Trophoblast cell (in vitro differentiated cells and primary cell): ENCODE results near the gene TMEM30A.
A peak's percentile ranks its signal among the peaks of the same experiment; 100 is the strongest.

Source experiments
- DNase-seq, 2 donors: peaks; one replicate each; pipeline ENCODE4 v3.0.0-alpha.2; 2016
- H2AFZ ChIP-seq: 2 replicates; pipeline ENCODE4 v1.6.1; 2013; ENCODE audit warnings: low read length, moderate library complexity, mild to moderate bottlenecking; ENCODE audit not compliant: insufficient read depth, poor library complexity
- H2AK5ac ChIP-seq: 2 replicates; pipeline ENCODE4 v1.6.1; 2013; ENCODE audit warnings: mild to moderate bottlenecking, low read length
- H2BK120ac ChIP-seq: 2 replicates; pipeline ENCODE4 v1.6.1; 2013; ENCODE audit warnings: low read length, mild to moderate bottlenecking, moderate library complexity; ENCODE audit not compliant: insufficient read depth, poor library complexity
- H2BK12ac ChIP-seq: 2 replicates; pipeline ENCODE4 v1.6.1; 2013; ENCODE audit warnings: mild to moderate bottlenecking, low read length, moderate library complexity
- H2BK5ac ChIP-seq: 2 replicates; pipeline ENCODE4 v1.6.1; 2013; ENCODE audit warnings: low read length, low read depth, moderate library complexity, mild to moderate bottlenecking; ENCODE audit not compliant: poor library complexity
- H3K14ac ChIP-seq: 2 replicates; pipeline ENCODE4 v1.6.1; 2013; ENCODE audit warnings: mild to moderate bottlenecking, low read length
- H3K18ac ChIP-seq: 2 replicates; pipeline ENCODE4 v1.6.1; 2013; ENCODE audit warnings: mild to moderate bottlenecking, low read length
- H3K23ac ChIP-seq: 2 replicates; pipeline ENCODE4 v1.6.1; 2013; ENCODE audit warnings: low read length
- H3K27ac ChIP-seq: 2 replicates; pipeline ENCODE4 v1.5.1; 2013; ENCODE audit warnings: low read depth, mild to moderate bottlenecking, inconsistent platforms, low read length, moderate library complexity
- H3K27me3 ChIP-seq: 2 replicates; pipeline ENCODE4 v1.6.1; 2013; ENCODE audit warnings: inconsistent platforms, mild to moderate bottlenecking, low read length, moderate library complexity; ENCODE audit not compliant: insufficient read depth
- H3K36me3 ChIP-seq, 2 experiments: 1 replicate in 1 of 2; 2 replicates in 1 of 2; pipeline ENCODE4 v1.6.1; 2013; ENCODE audit warnings: low read length in 2 of 2, mild to moderate bottlenecking in 2 of 2, moderate library complexity in 1 of 2; ENCODE audit not compliant: insufficient read depth in 2 of 2, control insufficient read depth in 1 of 2
- H3K4ac ChIP-seq: 2 replicates; pipeline ENCODE4 v1.6.1; 2013; ENCODE audit warnings: low read depth, mild to moderate bottlenecking, low read length, moderate library complexity
- H3K4me1 ChIP-seq, 2 experiments: 1 replicate in 1 of 2; 2 replicates in 1 of 2; pipeline ENCODE4 v1.6.1; 2013; ENCODE audit warnings: low read length in 2 of 2, mild to moderate bottlenecking in 2 of 2, moderate library complexity in 1 of 2; ENCODE audit not compliant: insufficient read depth in 2 of 2, control insufficient read depth in 1 of 2
- H3K4me2 ChIP-seq: 2 replicates; pipeline ENCODE4 v1.6.1; 2013; ENCODE audit warnings: inconsistent platforms, mild to moderate bottlenecking, low read length, moderate library complexity
- H3K4me3 ChIP-seq: 2 replicates; pipeline ENCODE4 v1.5.1; 2013; ENCODE audit warnings: mild to moderate bottlenecking, low read depth, low read length, inconsistent platforms
- H3K79me1 ChIP-seq: one replicate; pipeline ENCODE4 v1.6.1; 2013; ENCODE audit warnings: low read length
- H3K79me2 ChIP-seq: 2 replicates; pipeline ENCODE4 v1.6.1; 2013; ENCODE audit warnings: low read length, mild to moderate bottlenecking; ENCODE audit not compliant: control insufficient read depth, insufficient read depth, poor library complexity
- H3K9ac ChIP-seq: 2 replicates; pipeline ENCODE4 v1.6.1; 2013; ENCODE audit warnings: mild to moderate bottlenecking, low read length
- H3K9me3 ChIP-seq: 2 replicates; pipeline ENCODE4 v1.6.1; 2013; ENCODE audit warnings: low read depth, mild to moderate bottlenecking, control low read depth, inconsistent platforms, low read length; ENCODE audit not compliant: insufficient read depth
- H4K12ac ChIP-seq: 2 replicates; pipeline ENCODE4 v1.6.1; 2013; ENCODE audit warnings: low read depth, mild to moderate bottlenecking, low read length, moderate library complexity
- H4K8ac ChIP-seq: 2 replicates; pipeline ENCODE4 v1.6.1; 2013; ENCODE audit warnings: low read depth, mild to moderate bottlenecking, low read length, moderate library complexity
- H4K91ac ChIP-seq: one replicate; pipeline ENCODE4 v1.6.1; 2013; ENCODE audit warnings: low read depth, mild to moderate bottlenecking, low read length, moderate library complexity
- WGBS: extraction: QIAGEN DNeasy Blood & Tissue Kit; methylation state at CpG from one replicate; pipeline ENCODE4 v1.1.7; 2013; ENCODE audit warnings: missing lambda C conversion rate; ENCODE audit not compliant: insufficient read length, insufficient coverage; ENCODE audit errors: extremely low coverage; 5-methylcytosine and 5-hydroxymethylcytosine counted together

The TMEM30A gene

GRCh38 chr6:75327807-75328206 is 43.2 kb upstream of the TMEM30A start:
- no peak overlapping the region for H2AK5ac ChIP-seq

GRCh38 chr6:75326557-75327258 is 42.1 kb upstream of the TMEM30A start:
- no peak overlapping the region for H4K91ac ChIP-seq
- no peaks in the 10 kb centered on the region for H3K27me3 ChIP-seq
- H2AFZ ChIP-seq, result no peak overlapping the region
- H2BK12ac ChIP-seq, result no peak overlapping the region
- H2BK5ac ChIP-seq, result no peak overlapping the region
- no peak overlapping the region for H3K18ac ChIP-seq
- H3K9me3 ChIP-seq, result no peaks in the 10 kb centered on the region
- no peaks in the 10 kb centered on the region for H3K4me1 ChIP-seq
- no CpG with 5 or more reads among the region's 2 CpGs for WGBS
- no peak overlapping the region for H4K12ac ChIP-seq
- no peak overlapping the region for H2BK120ac ChIP-seq
- no peak overlapping the region for H3K4me3 ChIP-seq
- H3K79me2 ChIP-seq, result no peaks in the 10 kb centered on the region
- no peak overlapping the region for H3K9ac ChIP-seq
- H3K14ac ChIP-seq, result no peak overlapping the region
- no peak overlapping the region for H3K4me2 ChIP-seq
- H3K4ac ChIP-seq, result no peak overlapping the region
- H2AK5ac ChIP-seq, result no peak overlapping the region
- H4K8ac ChIP-seq, result no peak overlapping the region
- H3K79me1 ChIP-seq, result no peaks in the 10 kb centered on the region
- H3K27ac ChIP-seq, result no peak overlapping the region
- H3K23ac ChIP-seq, result no peak overlapping the region
- peak in 1 of 2 donors; percentile 20 for DNase-seq
- no peaks in the 10 kb centered on the region for H3K36me3 ChIP-seq

More at GRCh38 chr6:75327807-75328206, 43.2 kb upstream of the TMEM30A start:
- Histone ChIP-seq H2AFZ (no peak overlapping the region), H2BK5ac (no peak overlapping the region), H3K18ac (no peak overlapping the region), H3K4ac (no peak overlapping the region), H2BK12ac (no peak overlapping the region), H2BK120ac (no peak overlapping the region), H3K4me3 (no peak overlapping the region), H3K4me2 (no peak overlapping the region), H3K36me3 (no peaks in the 10 kb centered on the region), H3K23ac (no peak overlapping the region), H4K91ac (no peak overlapping the region), H4K8ac (no peak overlapping the region), H3K9ac (no peak overlapping the region), H3K27me3 (no peaks in the 10 kb centered on the region), H3K27ac (no peak overlapping the region), H3K4me1 (no peaks in the 10 kb centered on the region), H3K79me2 (no peaks in the 10 kb centered on the region), H3K79me1 (no peaks in the 10 kb centered on the region), H3K9me3 (no peaks in the 10 kb centered on the region), H4K12ac (no peak overlapping the region), H3K14ac (no peak overlapping the region)
- WGBS, result no CpG with 5 or more reads among the region's 1 CpG
- DNase-seq, result no peak

- no peak for DNase-seq
- Histone ChIP-seq H2BK5ac (no peak overlapping the region), H4K12ac (no peak overlapping the region), H3K27me3 (no peaks in the 10 kb centered on the region), H2BK120ac (no peak overlapping the region), H2AFZ (no peak overlapping the region), H3K9me3 (no peaks in the 10 kb centered on the region), H4K91ac (no peak overlapping the region), H3K18ac (no peak overlapping the region), H3K23ac (no peak overlapping the region), H3K4me2 (no peak overlapping the region), H2AK5ac (no peak overlapping the region), H3K36me3 (no peaks in the 10 kb centered on the region), H3K27ac (no peak overlapping the region), H4K8ac (no peak overlapping the region), H2BK12ac (no peak overlapping the region), H3K9ac (no peak overlapping the region), H3K79me1 (peaks cover 3% of the 10 kb centered on the region), H3K14ac (no peak overlapping the region), H3K4ac (no peak overlapping the region), H3K79me2 (no peaks in the 10 kb centered on the region), H3K4me3 (no peak overlapping the region), H3K4me1 (peaks cover 3 to 5% of the 10 kb centered on the region in 2 experiments)
- WGBS, result 100% methylated on average over 1 of the region's 2 CpGs
These were observed 34.3 kb upstream of the TMEM30A start for GRCh38 chr6:75318900-75319299.

- H2AK5ac ChIP-seq, result no peak overlapping the region
- H2BK5ac ChIP-seq, result no peak overlapping the region
- H3K14ac ChIP-seq, result no peak overlapping the region
- H2BK12ac ChIP-seq, result peak overlapping the region; percentile 66
- peak overlapping the region; percentile 68 for H2BK120ac ChIP-seq
- no peak overlapping the region for H2AFZ ChIP-seq
- no peak overlapping the region for H4K91ac ChIP-seq
- H3K4me3 ChIP-seq, result no peak overlapping the region
- no peaks in the 10 kb centered on the region for H3K79me2 ChIP-seq
- H3K18ac ChIP-seq, result no peak overlapping the region
- peak overlapping the region; percentile 40 for H3K4me2 ChIP-seq
- H3K4me1 ChIP-seq, result peaks cover 3 to 5% of the 10 kb centered on the region in 2 experiments
- no peak overlapping the region for H4K12ac ChIP-seq
- H3K9me3 ChIP-seq, result no peaks in the 10 kb centered on the region
- no peak overlapping the region for H4K8ac ChIP-seq
- no peak overlapping the region for H3K9ac ChIP-seq
- H3K27me3 ChIP-seq, result no peaks in the 10 kb centered on the region
- DNase-seq, result peak in 1 of 2 donors; percentile 58
- H3K27ac ChIP-seq, result peak overlapping the region; percentile 82
- no peak overlapping the region for H3K4ac ChIP-seq
- no CpG with 5 or more reads among the region's 4 CpGs for WGBS
- no peaks in the 10 kb centered on the region for H3K36me3 ChIP-seq
- peaks cover 3% of the 10 kb centered on the region for H3K79me1 ChIP-seq
- H3K23ac ChIP-seq, result no peak overlapping the region
These were observed 33.1 kb upstream of the TMEM30A start for GRCh38 chr6:75317503-75318206.
